ENCODE data around the gene IFITM10. TPM values are rescaled to one million over a fixed set of nuclear protein-coding genes. Genes with fewer than 3 reads are reported as not detected.

Gene IFITM10
- total RNA-seq, 1 donor from 2014 or later = 39.8 TPM

- peaks cover 5% of the 10 kb centered on the region for H3K36me3 Mint-ChIP-seq (ENCODE audit: low read depth)
- peak overlapping the region; percentile 74 for H3K4me3 Mint-ChIP-seq (ENCODE audit: unreplicated experiment)
- H3K27ac Mint-ChIP-seq (ENCODE audit: unreplicated experiment) = peak overlapping the region; percentile 49
- no peaks in the 10 kb centered on the region for H3K27me3 Mint-ChIP-seq (ENCODE audit: low read depth)
- peaks cover 60% of the 10 kb centered on the region for H3K4me1 Mint-ChIP-seq (ENCODE audit: low read depth)
- H3K9me3 Mint-ChIP-seq (ENCODE audit: low read depth) = no peaks in the 10 kb centered on the region
- DNase-seq (ENCODE audit: low spot score) = peak; percentile 88
- no peak for TF ChIP-seq CTCF (IDR thresholded peaks at IDR 0.05)
These were observed 11.6 kb upstream of the IFITM10 start for GRCh38 chr11:1761857-1762536.

GRCh38 chr11:1761110-1761856 lies 10.9 kb upstream of the IFITM10 start:
- TF ChIP-seq CTCF (IDR thresholded peaks at IDR 0.05) = no peak
- Mint-ChIP-seq H3K27ac (ENCODE audit: unreplicated experiment) (peak overlapping the region; percentile 85), H3K4me3 (ENCODE audit: unreplicated experiment) (peak overlapping the region; percentile 74), H3K36me3 (ENCODE audit: low read depth) (peaks cover 5% of the 10 kb centered on the region), H3K9me3 (ENCODE audit: low read depth) (no peaks in the 10 kb centered on the region), H3K4me1 (ENCODE audit: low read depth) (peaks cover 64% of the 10 kb centered on the region), H3K27me3 (ENCODE audit: low read depth) (no peaks in the 10 kb centered on the region)
- peak; percentile 91 for DNase-seq (ENCODE audit: low spot score)

- peak overlapping the region; percentile 74 for H3K4me3 Mint-ChIP-seq (ENCODE audit: unreplicated experiment)
- TF ChIP-seq CTCF (IDR thresholded peaks at IDR 0.05) = no peak
- peaks cover 9% of the 10 kb centered on the region for H3K36me3 Mint-ChIP-seq (ENCODE audit: low read depth)
- no peaks in the 10 kb centered on the region for H3K9me3 Mint-ChIP-seq (ENCODE audit: low read depth)
- H3K27ac Mint-ChIP-seq (ENCODE audit: unreplicated experiment) = peak overlapping the region; percentile 85
- peak; percentile 88 for DNase-seq (ENCODE audit: low spot score)
- peaks cover 72% of the 10 kb centered on the region for H3K4me1 Mint-ChIP-seq (ENCODE audit: low read depth)
- no peaks in the 10 kb centered on the region for H3K27me3 Mint-ChIP-seq (ENCODE audit: low read depth)
These were observed 10.1 kb upstream of the IFITM10 start for GRCh38 chr11:1760351-1761109.

- peak overlapping the region; percentile 8 for H3K27ac Mint-ChIP-seq (ENCODE audit: unreplicated experiment)
- peaks cover 11% of the 10 kb centered on the region for H3K36me3 Mint-ChIP-seq (ENCODE audit: low read depth)
- DNase-seq (ENCODE audit: low spot score) = peak; percentile 81
- H3K9me3 Mint-ChIP-seq (ENCODE audit: low read depth) = no peaks in the 10 kb centered on the region
- no peak overlapping the region for H3K4me3 Mint-ChIP-seq (ENCODE audit: unreplicated experiment)
- H3K4me1 Mint-ChIP-seq (ENCODE audit: low read depth) = peaks cover 78% of the 10 kb centered on the region
- no peaks in the 10 kb centered on the region for H3K27me3 Mint-ChIP-seq (ENCODE audit: low read depth)
- TF ChIP-seq CTCF (IDR thresholded peaks at IDR 0.05) = no peak
These were observed 9.4 kb upstream of the IFITM10 start for GRCh38 chr11:1759851-1760220.

Measured in chondrocyte (in vitro differentiated cells).